Mesendoderm (in vitro differentiated cells): ENCODE results near the gene SSNA1.

Source experiments
- DNase-seq: peaks from one replicate; pipeline ENCODE4 v3.0.0; 2013
- H2AK5ac ChIP-seq: 2 replicates; pipeline ENCODE4 v1.6.1; 2013; ENCODE audit warnings: low read length, inconsistent platforms
- H2BK120ac ChIP-seq: 2 replicates; pipeline ENCODE4 v1.6.1; 2013; ENCODE audit warnings: low read depth, mild to moderate bottlenecking, low read length, moderate library complexity, mixed read lengths
- H2BK15ac ChIP-seq: replicated peaks from 2 replicates; pipeline ENCODE4 v1.6.1; 2013; ENCODE audit warnings: low read depth, mild to moderate bottlenecking, moderate library complexity
- H2BK5ac ChIP-seq: 2 replicates; pipeline ENCODE4 v1.6.1; 2013; ENCODE audit warnings: low read length, inconsistent platforms
- H3K18ac ChIP-seq: 2 replicates; pipeline ENCODE4 v1.6.1; 2013; ENCODE audit warnings: mild to moderate bottlenecking, low read length, mixed read lengths
- H3K23ac ChIP-seq: one replicate; pipeline ENCODE4 v1.6.1; 2013; ENCODE audit warnings: low read length
- H3K27ac ChIP-seq: 2 replicates; pipeline ENCODE4 v1.5.1; 2013; ENCODE audit warnings: low read depth, mild to moderate bottlenecking, inconsistent platforms, low read length, moderate library complexity
- H3K27me3 ChIP-seq: 2 replicates; pipeline ENCODE4 v1.6.1; 2013; ENCODE audit warnings: low read length, control low read depth, mild to moderate bottlenecking, inconsistent platforms; ENCODE audit not compliant: insufficient read depth, poor library complexity
- H3K36me3 ChIP-seq: 2 replicates; pipeline ENCODE4 v1.6.1; 2013; ENCODE audit warnings: low read length, inconsistent platforms; ENCODE audit not compliant: control insufficient read depth, insufficient read depth
- H3K4ac ChIP-seq: one replicate; pipeline ENCODE4 v1.6.1; 2013; ENCODE audit warnings: low read depth, mild to moderate bottlenecking, low read length, moderate library complexity
- H3K4me1 ChIP-seq: 2 replicates; pipeline ENCODE4 v1.6.1; 2013; ENCODE audit warnings: low read depth, low read length, inconsistent platforms; ENCODE audit not compliant: control insufficient read depth
- H3K4me2 ChIP-seq: 2 replicates; pipeline ENCODE4 v1.6.1; 2013; ENCODE audit warnings: low read length
- H3K4me3 ChIP-seq: 2 replicates; pipeline ENCODE4 v1.5.1; 2013; ENCODE audit warnings: mild to moderate bottlenecking, low read length
- H3K56ac ChIP-seq: one replicate; pipeline ENCODE4 v1.6.1; 2013; ENCODE audit warnings: low read length
- H3K79me1 ChIP-seq: 2 replicates; pipeline ENCODE4 v1.6.1; 2013; ENCODE audit warnings: low read length, inconsistent platforms
- H3K79me2 ChIP-seq: 2 replicates; pipeline ENCODE4 v1.6.1; 2013; ENCODE audit warnings: mild to moderate bottlenecking, low read length; ENCODE audit not compliant: control insufficient read depth, insufficient read depth
- H3K9ac ChIP-seq: 2 replicates; pipeline ENCODE4 v1.6.1; 2013; ENCODE audit warnings: low read length, inconsistent platforms
- H4K5ac ChIP-seq: one replicate; pipeline ENCODE4 v1.6.1; 2013; ENCODE audit warnings: low read length
- H4K8ac ChIP-seq: one replicate; pipeline ENCODE4 v1.6.1; 2013; ENCODE audit warnings: low read depth, mild to moderate bottlenecking, control low read depth, low read length, moderate library complexity
- WGBS: extraction: QIAGEN DNeasy Blood & Tissue Kit; methylation state at CpG from one replicate; pipeline ENCODE4 v1.1.7; 2013; ENCODE audit warnings: low lambda C conversion rate, missing lambda C conversion rate; ENCODE audit not compliant: insufficient coverage; ENCODE audit errors: extremely low coverage; 5-methylcytosine and 5-hydroxymethylcytosine counted together

SSNA1 gene

GRCh38 chr9:137141050-137141810 is 47.2 kb upstream of the SSNA1 start:
- Histone ChIP-seq H3K79me1 (no peaks in the 10 kb centered on the region), H3K4me1 (no peaks in the 10 kb centered on the region), H4K5ac (no peak overlapping the region), H3K9ac (no peak overlapping the region), H4K8ac (no peak overlapping the region), H3K18ac (no peak overlapping the region), H3K56ac (no peak overlapping the region), H3K4ac (no peak overlapping the region), H2AK5ac (no peak overlapping the region), H3K79me2 (no peaks in the 10 kb centered on the region), H2BK15ac (no peak overlapping the region), H2BK120ac (no peak overlapping the region), H3K36me3 (no peaks in the 10 kb centered on the region), H3K23ac (no peak overlapping the region), H3K4me2 (no peak overlapping the region), H2BK5ac (no peak overlapping the region), H3K27me3 (peaks cover 18% of the 10 kb centered on the region), H3K4me3 (no peak overlapping the region), H3K27ac (no peak overlapping the region)
- DNase-seq = no peak
- no CpG with 5 or more reads among the region's 17 CpGs for WGBS

DNA sequence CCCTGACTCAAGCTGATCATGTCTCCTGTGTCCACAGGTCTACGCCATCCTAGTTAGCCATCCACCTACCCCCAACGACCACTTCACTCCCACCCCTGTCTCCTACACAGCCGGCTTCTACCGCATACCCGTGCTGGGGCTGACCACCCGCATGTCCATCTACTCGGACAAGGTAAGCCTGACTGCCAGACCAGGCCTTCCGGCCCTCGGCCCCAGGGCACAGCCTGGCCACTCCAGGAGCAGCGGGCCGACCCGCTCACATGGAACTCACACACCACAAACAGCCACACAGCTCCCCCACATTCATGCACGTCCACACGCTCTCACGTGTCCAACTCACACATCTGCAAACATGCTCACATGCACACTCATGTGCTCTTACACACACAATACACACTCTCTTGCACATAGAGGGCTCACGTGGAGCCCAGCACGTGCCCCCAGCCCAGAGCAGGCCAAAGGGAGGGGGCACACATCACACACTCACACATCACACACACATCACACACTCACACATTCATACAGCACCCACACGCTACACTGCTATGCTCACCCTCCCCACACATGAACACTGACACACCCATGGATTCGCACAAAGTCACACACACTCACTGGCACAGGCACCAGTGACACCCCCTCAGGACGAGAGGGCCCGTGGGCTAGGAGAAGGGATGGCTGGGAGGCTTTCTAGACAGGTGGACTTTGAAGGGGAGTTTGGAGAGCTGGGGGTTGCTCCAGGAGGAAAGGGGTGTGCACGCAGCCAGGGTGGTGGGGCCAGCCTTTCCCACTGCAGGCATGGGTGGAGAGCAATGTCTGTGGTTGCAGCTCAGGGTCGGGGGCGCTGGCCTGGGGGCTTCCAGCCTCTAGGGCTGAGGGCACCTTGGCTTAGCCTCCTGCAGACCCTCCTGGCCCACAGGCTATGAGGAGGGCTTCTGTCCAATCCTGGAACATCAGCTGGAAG is 46.2 kb upstream of the SSNA1 start:
- Histone ChIP-seq H4K5ac (no peak overlapping the region), H2BK15ac (no peak overlapping the region), H2BK5ac (no peak overlapping the region), H3K79me2 (no peaks in the 10 kb centered on the region), H3K4ac (no peak overlapping the region), H3K18ac (no peak overlapping the region), H3K4me1 (no peaks in the 10 kb centered on the region), H4K8ac (no peak overlapping the region), H3K23ac (no peak overlapping the region), H3K4me2 (no peak overlapping the region), H3K36me3 (no peaks in the 10 kb centered on the region), H3K27me3 (peaks cover 18% of the 10 kb centered on the region), H2AK5ac (no peak overlapping the region), H3K79me1 (no peaks in the 10 kb centered on the region), H2BK120ac (no peak overlapping the region), H3K4me3 (no peak overlapping the region), H3K9ac (no peak overlapping the region), H3K27ac (no peak overlapping the region), H3K56ac (no peak overlapping the region)
- no peak for DNase-seq
- no CpG with 5 or more reads among the region's 24 CpGs for WGBS

DNA sequence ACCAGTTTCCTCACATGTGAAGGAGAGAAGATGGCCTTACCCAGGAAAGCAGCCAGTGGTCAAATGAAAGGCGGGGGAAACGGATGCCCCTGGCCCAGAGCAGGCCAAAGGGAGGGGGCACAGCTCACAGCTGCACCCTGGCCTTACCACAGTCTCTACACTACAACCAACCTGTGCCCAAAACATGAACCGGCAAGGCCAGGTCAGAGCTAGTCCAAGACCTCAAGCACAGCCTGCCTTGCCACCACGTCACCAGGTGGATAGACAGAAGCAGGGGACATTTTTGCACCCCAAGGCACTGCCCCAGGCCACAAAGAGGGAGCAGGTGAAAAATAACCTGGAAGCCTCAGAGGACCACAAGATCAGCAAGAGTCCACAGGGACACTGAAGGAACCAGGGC is 45.0 kb upstream of the SSNA1 start:
- Histone ChIP-seq H3K4me1 (no peaks in the 10 kb centered on the region), H4K8ac (no peak overlapping the region)

DNA sequence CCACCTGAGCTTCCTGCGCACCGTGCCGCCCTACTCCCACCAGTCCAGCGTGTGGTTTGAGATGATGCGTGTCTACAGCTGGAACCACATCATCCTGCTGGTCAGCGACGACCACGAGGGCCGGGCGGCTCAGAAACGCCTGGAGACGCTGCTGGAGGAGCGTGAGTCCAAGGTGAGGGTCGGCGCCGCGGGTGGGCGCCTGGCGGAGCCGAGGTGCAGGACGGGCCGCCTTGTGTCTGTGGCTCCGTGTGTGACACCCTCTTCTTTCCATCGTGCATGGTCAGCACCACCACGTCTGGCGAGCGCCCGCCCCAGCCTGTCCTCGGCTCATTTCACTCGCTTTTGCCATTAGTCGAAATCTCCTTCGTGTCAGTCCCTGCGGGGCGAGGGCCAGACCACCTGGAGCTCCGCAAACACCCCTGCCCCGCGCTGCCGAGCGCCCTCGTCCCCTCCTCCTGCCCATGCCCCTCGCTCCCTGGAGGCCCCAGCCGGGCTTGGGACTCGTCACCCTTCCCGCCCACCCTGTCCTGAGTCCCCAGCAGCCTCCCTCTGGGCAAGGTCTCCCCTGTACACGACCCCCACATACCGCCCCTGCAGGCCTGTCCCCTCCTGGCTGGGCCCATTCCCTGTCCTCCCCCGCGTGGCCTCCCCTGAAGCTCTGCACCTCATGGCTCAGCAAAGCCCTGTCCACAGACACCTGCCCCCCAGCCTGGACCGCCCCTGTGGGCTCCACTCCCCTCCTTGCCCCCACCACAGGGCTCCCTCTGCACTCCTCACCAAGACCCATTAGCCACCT is 42.5 kb upstream of the SSNA1 start:
- Histone ChIP-seq H3K4me3 (no peak overlapping the region), H3K9ac (no peak overlapping the region), H3K4ac (no peak overlapping the region), H3K27ac (no peak overlapping the region), H3K79me2 (no peaks in the 10 kb centered on the region), H3K4me1 (no peaks in the 10 kb centered on the region), H4K8ac (no peak overlapping the region), H3K18ac (no peak overlapping the region), H3K36me3 (no peaks in the 10 kb centered on the region), H3K23ac (no peak overlapping the region), H4K5ac (no peak overlapping the region), H2BK120ac (no peak overlapping the region), H3K27me3 (no peaks in the 10 kb centered on the region), H2BK15ac (no peak overlapping the region), H2AK5ac (no peak overlapping the region), H3K4me2 (no peak overlapping the region), H3K79me1 (no peaks in the 10 kb centered on the region), H3K56ac (no peak overlapping the region), H2BK5ac (no peak overlapping the region)
- DNase-seq = no peak
- WGBS = no CpG with 5 or more reads among the region's 49 CpGs

More for the DNA sequence above, 45.0 kb upstream of the SSNA1 start:
- no peak overlapping the region for H3K4me3 ChIP-seq
- WGBS = no CpG with 5 or more reads among the region's 4 CpGs
- H3K27me3 ChIP-seq = peaks cover 13% of the 10 kb centered on the region
- H3K79me1 ChIP-seq = no peaks in the 10 kb centered on the region
- H3K56ac ChIP-seq = no peak overlapping the region
- no peak overlapping the region for H3K27ac ChIP-seq
- H3K9ac ChIP-seq = no peak overlapping the region
- H2AK5ac ChIP-seq = no peak overlapping the region
- H3K79me2 ChIP-seq = no peaks in the 10 kb centered on the region
- H3K23ac ChIP-seq = no peak overlapping the region
- no peak overlapping the region for H3K18ac ChIP-seq
- H3K4me2 ChIP-seq = no peak overlapping the region
- no peak overlapping the region for H3K4ac ChIP-seq
- DNase-seq = no peak
- no peaks in the 10 kb centered on the region for H3K36me3 ChIP-seq
- H2BK15ac ChIP-seq = no peak overlapping the region
- no peak overlapping the region for H4K5ac ChIP-seq
- H2BK5ac ChIP-seq = no peak overlapping the region
- no peak overlapping the region for H2BK120ac ChIP-seq

- DNase-seq = no peak
- Histone ChIP-seq H2AK5ac (no peak overlapping the region), H3K18ac (no peak overlapping the region), H4K5ac (no peak overlapping the region), H3K27me3 (no peaks in the 10 kb centered on the region), H3K9ac (no peak overlapping the region), H2BK15ac (no peak overlapping the region), H2BK120ac (no peak overlapping the region), H3K79me2 (no peaks in the 10 kb centered on the region), H3K79me1 (no peaks in the 10 kb centered on the region), H3K23ac (no peak overlapping the region), H4K8ac (no peak overlapping the region), H3K4me3 (no peak overlapping the region), H2BK5ac (no peak overlapping the region), H3K27ac (no peak overlapping the region), H3K4me2 (no peak overlapping the region), H3K56ac (no peak overlapping the region), H3K4ac (no peak overlapping the region), H3K4me1 (no peaks in the 10 kb centered on the region), H3K36me3 (no peaks in the 10 kb centered on the region)
- no CpG with 5 or more reads among the region's 9 CpGs for WGBS
Measured at GRCh38 chr9:137146527-137146918, 42.0 kb upstream of the SSNA1 start.
